Posterior cingulate gyrus (tissue), 11 donors: Measurements from ENCODE around the gene SPINK13.
"Not testable (repeated sequence)": the region's sequence is repeated elsewhere in the genome, so short reads cannot be mapped to it uniquely, and the experiment has no call there.

Experiments
- DNase-seq, 10 donors: peaks; one replicate each; pipeline versions ENCODE4 v3.0.0 to v3.0.0-alpha.2; 2020 to 2021; ENCODE audit warnings: mixed read lengths in 3 of 10
- intact Hi-C: fragments of 100-400 bp; cut with DNase I; formaldehyde crosslinking; loops from one replicate; pipeline ENCODE4 v1.15.1; 2023

SPINK13 gene, protein sequence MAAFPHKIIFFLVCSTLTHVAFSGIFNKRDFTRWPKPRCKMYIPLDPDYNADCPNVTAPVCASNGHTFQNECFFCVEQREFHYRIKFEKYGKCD

DNA sequence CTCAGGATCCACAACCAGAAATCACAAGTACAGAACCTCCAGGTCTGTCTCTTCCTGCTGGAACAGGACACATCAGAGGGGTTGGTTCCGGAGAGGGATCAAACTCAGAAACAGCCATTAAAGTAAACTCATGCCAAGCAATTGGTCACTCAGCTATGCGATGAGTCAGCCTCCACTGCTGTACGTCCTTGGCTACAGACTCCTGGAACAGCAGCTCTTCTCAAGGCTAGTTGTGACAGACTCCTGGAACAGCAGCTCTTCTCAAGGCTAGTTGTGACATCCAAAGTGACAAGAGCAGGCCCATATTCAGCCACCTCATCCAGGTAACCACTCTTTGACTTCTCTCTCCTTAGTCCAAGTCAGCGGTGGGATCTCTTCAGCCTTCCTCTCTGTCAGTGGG lies at the start of gene SPINK13:
Gene SPINK13, plus strand, starts transcription at position 229 of the 400 bp plus-strand sequence. CDS start 1,279 bp downstream, outside the sequence.
- DNase-seq = no peak
- intact Hi-C loops = no loop called here

DNA sequence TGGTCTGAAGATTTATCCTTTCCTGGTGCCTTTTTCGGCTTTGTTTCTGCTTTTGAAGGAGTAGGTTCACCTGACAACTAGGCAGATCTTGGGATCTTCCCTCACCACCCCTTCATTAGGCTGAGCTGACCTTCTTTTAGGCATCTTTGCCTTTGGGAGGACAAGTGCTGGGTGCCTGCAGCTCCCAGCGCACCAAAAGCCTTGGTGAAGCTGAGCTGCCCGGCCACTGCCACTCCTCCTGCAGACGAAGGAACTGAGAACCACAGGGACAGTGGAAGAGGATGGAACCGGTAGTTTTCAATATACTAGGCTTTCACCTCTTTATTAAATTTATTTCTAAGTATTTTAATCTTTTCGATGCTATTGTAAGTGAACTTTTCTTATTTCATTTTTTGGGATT lies 47.1 kb upstream of the SPINK13 start:
- intact Hi-C loops = no loop called here
- DNase-seq = peak in 1 of 10 donors; percentile 35

- DNase-seq = no peak
- intact Hi-C loops = no loop called here
Observed at GRCh38 chr5:148224117-148224742, 44.4 kb upstream of the SPINK13 start.

DNA sequence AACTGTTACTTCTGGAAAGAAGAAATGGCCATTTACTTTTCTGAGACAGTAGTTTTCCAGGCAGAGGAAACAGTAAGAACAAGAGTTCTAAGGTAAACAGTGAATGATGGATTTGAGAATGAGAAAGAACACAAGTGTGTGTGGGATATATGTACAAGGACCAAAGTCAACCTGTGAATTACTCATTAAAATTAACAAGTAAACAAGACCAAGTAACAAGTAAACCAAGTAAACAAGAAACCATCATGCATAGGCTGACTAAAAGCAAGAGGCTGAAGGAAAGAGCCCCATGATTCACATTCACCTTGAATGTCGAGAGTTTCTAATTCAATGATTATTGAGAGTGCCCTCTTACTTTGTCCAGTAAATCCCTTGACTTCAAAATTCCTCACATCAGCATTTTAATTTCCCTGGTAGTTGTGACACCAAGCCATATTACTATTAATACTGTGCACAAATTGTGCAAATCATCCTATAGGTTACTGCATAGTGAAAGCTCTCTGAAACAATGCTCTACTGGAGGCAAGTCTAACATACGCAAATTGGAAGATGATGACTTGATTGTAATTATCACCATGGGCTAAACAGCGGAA lies 40.1 kb upstream of the SPINK13 start:
- intact Hi-C loops = no loop called here
- DNase-seq = no peak

- intact Hi-C loops = no loop called here
- DNase-seq = no peak
Observed at GRCh38 chr5:148229840-148230239, 38.8 kb upstream of the SPINK13 start.

GRCh38 chr5:148230240-148230639 lies 38.4 kb upstream of the SPINK13 start:
- intact Hi-C loops = no loop called here
- DNase-seq = peak in 1 of 10 donors; percentile 14

DNA sequence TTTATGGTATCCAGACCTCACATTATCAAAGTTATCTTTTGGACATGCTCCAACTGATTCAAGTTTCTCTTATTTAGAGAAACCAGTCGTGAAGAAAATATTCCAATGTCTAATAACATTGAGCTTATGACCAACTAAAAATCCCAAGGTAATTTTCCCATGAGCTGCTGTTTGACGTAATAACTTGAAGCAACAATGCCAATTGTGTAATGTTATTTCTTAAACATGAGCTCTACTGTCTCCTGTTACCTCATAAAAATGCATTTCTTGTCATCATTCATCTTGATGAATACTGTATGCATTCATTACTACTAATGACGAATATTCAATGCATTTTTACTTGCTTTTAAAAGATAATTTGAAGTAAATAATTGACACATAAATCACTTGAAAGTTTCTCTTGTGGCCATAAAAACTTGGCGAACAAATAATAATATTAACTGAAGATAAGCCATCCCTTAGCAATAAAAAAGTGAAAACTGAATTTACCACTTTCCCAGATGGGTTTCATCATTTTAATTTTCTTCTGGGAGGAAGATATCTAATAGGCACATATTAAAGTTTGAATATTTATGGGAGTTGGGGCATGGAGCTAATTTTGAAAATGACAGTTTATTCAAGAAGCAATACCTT lies 30.7 kb upstream of the SPINK13 start:
- DNase-seq = no peak

GRCh38 chr5:148238418-148238794 lies 30.2 kb upstream of the SPINK13 start, which contains the start of gene MARCOL:
TSS of gene MARCOL (plus strand) at chr5:148238525. CDS start at chr5:148238598, 73 bp downstream.
- no peak for DNase-seq
- intact Hi-C loops = no loop called here

More for the DNA sequence above, 30.7 kb upstream of the SPINK13 start:
- intact Hi-C loops = no loop called here

GRCh38 chr5:148248894-148249293 lies 19.7 kb upstream of the SPINK13 start:
- DNase-seq = no peak
- intact Hi-C loops = no loop called here

DNA sequence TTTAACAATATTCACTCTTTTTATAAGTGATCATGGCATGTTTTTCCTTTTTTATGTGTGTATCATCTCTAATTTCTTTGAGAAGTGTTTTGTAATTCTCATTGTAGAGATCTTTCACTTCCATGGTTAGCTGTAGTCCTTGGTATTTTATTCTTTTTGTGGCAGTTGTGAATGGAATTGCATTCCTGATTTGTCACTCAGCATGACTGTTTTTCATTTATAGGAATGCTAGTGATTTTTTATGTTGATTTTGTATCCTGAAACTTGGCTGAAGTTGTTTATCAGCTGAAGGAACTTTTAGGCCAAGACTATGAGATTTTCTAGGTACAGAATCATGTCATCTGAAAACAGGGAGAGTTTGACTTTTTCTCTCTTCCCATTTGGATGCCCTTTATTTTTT lies 13.1 kb upstream of the SPINK13 start:
- DNase-seq = no peak
- intact Hi-C loops = no loop called here

- intact Hi-C loops = no loop called here
- no peak for DNase-seq
Observed at GRCh38 chr5:148259288-148259687, 9.3 kb upstream of the SPINK13 start.

DNA sequence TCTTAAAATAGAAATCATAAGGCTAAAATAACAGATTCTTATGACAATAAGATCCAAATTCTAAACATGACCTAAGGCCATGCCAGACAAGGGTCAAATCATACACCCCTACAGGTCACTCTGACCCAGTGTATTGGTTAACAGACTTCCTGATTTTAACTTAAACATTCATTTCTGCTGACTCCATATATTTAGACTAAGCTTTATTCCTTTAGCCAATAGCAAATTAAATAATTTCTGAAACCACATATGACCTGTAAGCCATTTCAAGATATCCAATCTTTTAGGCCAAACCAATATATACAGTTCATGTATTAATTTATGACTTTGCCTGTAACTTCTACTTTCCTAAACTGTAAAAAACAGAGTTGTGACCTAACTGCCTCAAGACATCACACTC lies 7.4 kb upstream of the SPINK13 start:
- intact Hi-C loops = no loop called here
- no peak for DNase-seq

GRCh38 chr5:148267962-148268361 lies 632 bp upstream of the SPINK13 start:
- intact Hi-C loops = no loop called here
- no peak for DNase-seq

DNA sequence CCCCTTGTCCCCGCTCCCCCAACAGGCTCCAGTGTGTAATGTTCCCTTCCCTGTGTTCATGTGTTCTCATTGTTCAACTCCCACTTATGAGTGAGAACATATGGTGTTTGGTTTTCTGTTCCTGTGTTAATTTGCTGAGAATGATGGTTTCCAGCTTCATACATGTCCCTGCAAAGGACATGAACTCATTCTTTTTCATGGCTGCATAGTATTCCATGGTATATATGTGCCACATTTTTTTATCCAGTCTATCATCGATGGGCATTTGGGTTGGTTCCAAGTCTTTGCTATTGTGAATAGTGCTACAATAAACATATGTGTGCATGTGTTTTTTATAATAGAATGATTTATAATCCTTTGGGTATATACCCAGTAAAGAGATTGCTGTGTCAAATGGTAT lies 6.5 kb downstream of the SPINK13 start:
- DNase-seq, intact Hi-C loops: not testable (repeated sequence)

- DNase-seq, intact Hi-C loops: not testable (repeated sequence)
Observed at GRCh38 chr5:148280893-148281292, 12.3 kb downstream of the SPINK13 start.

DNA sequence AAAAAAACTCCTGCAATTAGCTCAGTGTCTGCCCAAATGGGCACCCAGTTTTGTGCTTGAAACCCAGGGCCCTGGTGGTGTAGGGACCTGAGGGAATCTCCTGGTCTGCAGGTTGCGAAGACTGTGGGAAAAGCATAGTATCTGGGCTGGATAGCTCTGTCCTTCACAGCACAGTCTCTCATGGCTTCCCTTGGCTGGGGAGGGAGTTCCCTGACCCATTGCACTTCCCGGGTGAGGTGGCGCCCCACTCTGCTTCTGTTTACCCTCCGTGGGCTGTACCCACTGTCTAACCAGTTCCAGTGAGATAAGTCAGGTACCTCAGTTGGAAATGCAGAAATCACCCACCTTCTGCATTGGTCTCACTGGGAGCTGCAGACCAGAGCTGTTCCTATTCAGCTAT lies 12.7 kb downstream of the SPINK13 start:
- intact Hi-C loops = not testable (repeated sequence)
- peak in 1 of 10 donors; percentile 37 for DNase-seq

- DNase-seq = no peak
- intact Hi-C loops = loop anchor here (10.0 kb wide), 1 partner anchor 84 kb away; no protein-coding TSS in a partner anchor
Observed at GRCh38 chr5:148290271-148291195, 21.9 kb downstream of the SPINK13 start.

- intact Hi-C loops = loop anchor here (10.0 kb wide), 1 partner anchor 77 kb away; no protein-coding TSS in a partner anchor
- DNase-seq = no peak
Observed at GRCh38 chr5:148297731-148298130, 29.1 kb downstream of the SPINK13 start.

GRCh38 chr5:148306446-148306845 lies 37.9 kb downstream of the SPINK13 start:
- intact Hi-C loops = no loop called here
- no peak for DNase-seq

DNA sequence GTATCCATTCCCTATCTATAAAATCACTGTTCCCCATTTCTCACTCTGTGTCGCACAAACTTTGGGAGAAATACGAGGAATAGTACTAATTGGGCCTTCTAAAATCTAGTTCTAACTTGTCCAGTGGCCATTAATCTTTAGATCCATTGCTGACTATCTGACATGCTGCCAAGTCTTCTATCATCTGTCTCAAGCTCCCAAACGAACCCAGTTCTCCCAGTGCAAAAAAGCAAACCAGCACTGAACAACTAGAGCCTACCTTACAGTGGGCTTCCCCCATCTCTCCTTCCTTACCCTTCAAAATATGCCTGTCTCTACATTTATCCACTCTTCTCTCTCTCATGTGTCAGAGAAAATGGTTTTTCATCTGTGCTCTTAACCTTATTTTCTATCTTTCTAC lies 40.4 kb downstream of the SPINK13 start:
- intact Hi-C loops = no loop called here
- no peak for DNase-seq
